Stomach smooth muscle (tissue), 2 donors: ENCODE data around the gene SNX27.
A peak's percentile ranks its signal among the peaks of the same experiment; 100 is the strongest.
"Not testable (repeated sequence)": the region's sequence is repeated elsewhere in the genome, so short reads cannot be mapped to it uniquely, and the experiment has no call there.

Experiments used
- H3K27ac ChIP-seq: one replicate; pipeline ENCODE4 v1.7.0; 2013; ENCODE audit warnings: mild to moderate bottlenecking, low read length, inconsistent platforms
- H3K27me3 ChIP-seq, 2 donors: one replicate each; pipeline ENCODE4 v1.7.0; 2013; ENCODE audit warnings: low read length in 2 of 2; ENCODE audit not compliant: insufficient read depth in 2 of 2, control insufficient read depth in 1 of 2
- H3K36me3 ChIP-seq, 2 donors: one replicate each; pipeline ENCODE4 v1.7.0; 2013; ENCODE audit warnings: low read length in 2 of 2; ENCODE audit not compliant: control insufficient read depth in 2 of 2, insufficient read depth in 2 of 2
- H3K4me1 ChIP-seq: one replicate; pipeline ENCODE4 v1.7.0; 2013; ENCODE audit warnings: low read length; ENCODE audit not compliant: control insufficient read depth, insufficient read depth
- H3K4me3 ChIP-seq, 2 donors: one replicate each; pipeline ENCODE4 v1.7.0; 2013; ENCODE audit warnings: low read length in 2 of 2
- H3K9ac ChIP-seq, 2 donors: one replicate each; pipeline ENCODE4 v1.7.0; 2013; ENCODE audit warnings: low read length in 2 of 2, mild to moderate bottlenecking in 1 of 2
- H3K9me3 ChIP-seq, 2 donors: one replicate each; pipeline ENCODE4 v1.7.0; 2013; ENCODE audit warnings: low read length in 2 of 2; ENCODE audit not compliant: control insufficient read depth in 2 of 2
- donor health status: healthy.
- donor health status: Pancreatic carcinoma.

SNX27 gene

DNA sequence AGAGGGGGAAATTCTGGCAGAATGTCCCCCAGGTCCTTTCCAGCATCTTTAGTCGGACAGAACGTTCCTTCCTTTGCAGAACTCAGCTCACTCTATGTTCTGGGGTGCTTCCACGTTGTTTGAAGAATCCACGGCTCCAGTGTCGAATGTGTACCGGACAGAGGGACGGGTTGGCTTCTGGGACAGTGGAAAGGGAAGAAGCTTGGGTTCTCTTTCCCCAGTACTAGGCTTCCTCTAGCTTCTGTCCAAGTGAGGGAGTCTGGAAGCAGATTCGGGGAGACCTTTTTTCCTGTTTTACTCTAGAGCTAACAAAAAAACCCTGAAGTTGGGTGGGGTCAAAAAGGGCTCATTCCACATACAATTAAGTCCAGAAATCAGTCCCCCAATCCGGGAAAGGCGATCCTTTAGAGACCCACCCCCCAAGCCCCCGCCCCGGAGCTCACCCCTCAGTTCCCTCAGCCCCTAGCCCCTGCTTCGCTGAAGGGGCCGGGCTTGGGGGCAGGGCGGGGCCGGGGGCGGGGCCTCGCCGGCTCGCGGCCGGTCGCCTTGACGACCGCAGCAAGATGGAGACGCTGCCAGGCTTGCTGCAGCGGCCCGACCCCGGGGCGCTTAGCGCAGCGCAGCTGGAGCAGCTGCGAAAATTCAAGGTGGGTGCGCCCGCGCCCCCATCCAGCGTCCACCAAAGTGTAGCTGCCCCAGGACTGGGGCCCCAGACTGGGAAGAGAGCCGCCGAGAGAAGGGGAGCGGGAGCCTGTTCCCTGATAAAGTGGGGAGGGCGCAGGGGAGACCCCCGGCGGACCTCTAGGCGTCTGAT lies 109.3 kb downstream of the SNX27 start, which contains the start of gene RIIAD1:
TSS of gene RIIAD1 (plus strand) at position 549 of the 814 bp plus-strand sequence. CDS start at position 564, 15 bp downstream.
- Histone ChIP-seq H3K9ac (peak within 1 kb of the TSS; percentile 57 to 71), H3K27ac (peak within 1 kb of the TSS; percentile 84), H3K4me3 (peak within 1 kb of the TSS; percentile 65 to 73), H3K36me3 (no peaks in the 10 kb centered on the region), H3K27me3 (peaks cover 4 to 6% of the 10 kb centered on the region in 2 donors), H3K9me3 (no peaks in the 10 kb centered on the region), H3K4me1 (peaks cover 38% of the 10 kb centered on the region)

DNA sequence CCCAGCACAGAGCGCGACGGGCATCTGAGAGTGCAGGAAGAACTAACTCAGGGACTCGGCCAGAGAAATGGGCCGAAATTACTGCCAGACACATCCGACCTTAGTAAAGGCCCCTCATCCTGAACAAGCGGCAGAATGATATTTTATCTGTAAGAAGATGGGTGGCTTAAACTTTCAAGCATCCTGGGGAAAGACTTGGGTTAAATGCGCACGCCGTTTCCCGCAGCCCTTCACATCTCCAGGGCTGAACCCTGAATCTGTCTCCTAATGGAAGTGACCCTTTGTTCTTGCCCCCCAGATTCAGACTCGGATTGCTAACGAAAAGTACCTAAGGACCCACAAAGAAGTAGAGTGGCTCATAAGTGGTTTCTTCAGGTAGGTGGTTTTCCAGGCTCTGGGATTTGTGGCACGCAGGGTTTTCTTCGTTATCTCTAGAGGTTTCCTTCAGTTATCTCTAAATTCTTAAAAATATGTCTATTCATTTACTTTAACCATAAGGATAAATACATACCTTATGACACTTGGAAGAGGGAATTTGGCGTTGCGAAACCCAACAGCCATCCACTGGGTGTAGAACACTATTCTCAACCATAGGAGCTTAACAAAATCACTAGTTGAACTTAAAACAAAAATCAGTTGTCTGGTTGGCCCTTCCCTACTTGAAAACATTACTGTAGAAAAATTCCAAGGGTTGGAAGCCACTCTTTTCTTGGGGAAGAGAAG lies 110.1 kb downstream of the SNX27 start:
- peaks cover 37% of the 10 kb centered on the region for H3K4me1 ChIP-seq
- no peaks in the 10 kb centered on the region for H3K9me3 ChIP-seq
- H3K36me3 ChIP-seq = no peaks in the 10 kb centered on the region
- peaks cover 1 to 4% of the 10 kb centered on the region in 2 donors for H3K27me3 ChIP-seq
- peak overlapping the region; percentile 34 to 60 for H3K9ac ChIP-seq
- peak overlapping the region; percentile 65 to 70 for H3K4me3 ChIP-seq
- H3K27ac ChIP-seq = no peak overlapping the region

DNA sequence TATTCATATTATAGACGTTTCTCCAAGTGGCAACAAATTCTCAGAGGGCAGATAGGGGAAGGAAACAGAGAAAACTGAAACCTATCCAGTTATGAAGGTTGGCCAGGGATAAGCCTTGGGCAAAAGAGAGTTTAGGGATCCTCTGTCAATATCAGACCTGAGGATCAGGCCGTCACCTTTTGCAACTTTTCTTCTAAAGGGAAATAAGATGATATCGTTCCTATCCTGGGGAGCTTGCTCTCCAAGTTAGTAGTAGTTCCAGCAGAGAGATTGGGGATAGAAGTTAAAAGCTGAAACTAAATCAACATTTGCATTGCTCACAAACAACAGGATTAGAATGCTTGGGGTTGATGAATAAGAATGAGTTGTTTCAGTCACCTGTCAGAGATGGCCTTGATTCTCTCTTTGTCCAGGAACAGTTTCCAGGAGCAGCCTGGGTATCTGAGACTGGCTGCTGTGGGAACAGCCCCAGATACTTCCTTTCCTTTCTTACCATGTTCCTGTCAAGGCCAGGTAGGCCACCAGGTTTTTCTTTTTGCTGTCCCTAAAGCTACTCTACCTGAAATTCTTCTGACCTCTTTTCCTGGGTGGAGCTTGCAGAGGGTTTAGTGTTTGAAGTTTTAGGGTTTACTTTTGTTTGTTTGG lies 112.0 kb downstream of the SNX27 start:
- H3K27me3 ChIP-seq = no peaks in the 10 kb centered on the region
- H3K4me1 ChIP-seq = peaks cover 34% of the 10 kb centered on the region
- no peak overlapping the region for H3K4me3 ChIP-seq
- no peaks in the 10 kb centered on the region for H3K9me3 ChIP-seq
- H3K27ac ChIP-seq = no peak overlapping the region
- no peak overlapping the region for H3K9ac ChIP-seq
- no peaks in the 10 kb centered on the region for H3K36me3 ChIP-seq

DNA sequence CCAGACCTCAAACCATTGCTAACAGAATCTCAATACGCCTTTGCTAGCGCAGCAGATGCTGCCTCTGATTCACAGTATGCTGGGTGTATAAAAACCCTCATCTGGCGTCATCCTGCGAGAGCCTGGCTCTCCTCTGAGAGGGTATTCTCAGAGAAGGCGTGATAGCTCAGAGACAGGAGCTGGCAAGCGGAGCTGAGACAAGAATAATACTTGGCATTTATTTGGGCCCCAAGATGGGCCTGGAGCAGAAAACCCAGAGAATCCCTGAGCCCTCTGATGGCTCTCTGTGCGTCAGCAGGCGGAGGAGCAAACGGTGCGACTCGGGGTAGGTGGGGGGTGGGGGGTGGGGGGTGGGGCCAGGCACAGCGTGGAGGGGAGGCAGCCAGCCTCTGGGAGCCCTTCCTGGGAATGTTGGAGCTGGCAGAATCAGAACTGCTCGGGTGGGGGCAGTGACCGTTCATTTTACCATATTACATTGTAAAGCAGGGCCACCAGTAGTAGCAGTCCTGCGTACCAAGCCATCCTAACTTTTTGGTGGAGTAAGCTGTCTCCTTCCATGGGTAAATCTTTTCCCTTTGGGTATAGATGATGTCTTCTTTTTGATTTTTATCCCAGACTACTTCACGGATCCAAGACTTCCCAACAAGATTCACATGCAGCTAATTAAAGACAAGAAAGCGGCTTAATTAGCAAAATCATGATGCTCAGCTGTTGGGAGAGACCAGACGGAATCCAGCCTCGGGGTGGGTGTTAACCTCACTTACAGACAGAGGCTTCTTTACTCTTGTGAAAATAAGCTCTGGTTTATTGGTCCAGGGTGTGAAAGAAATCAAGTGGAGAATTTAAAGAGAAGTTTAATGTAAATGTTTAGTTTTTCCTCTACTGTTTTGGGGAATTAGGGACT lies 116.6 kb downstream of the SNX27 start:
- Histone ChIP-seq H3K4me3 (peak overlapping the region; percentile 21 to 64), H3K9ac (peak overlapping the region; percentile 79 to 85)

DNA sequence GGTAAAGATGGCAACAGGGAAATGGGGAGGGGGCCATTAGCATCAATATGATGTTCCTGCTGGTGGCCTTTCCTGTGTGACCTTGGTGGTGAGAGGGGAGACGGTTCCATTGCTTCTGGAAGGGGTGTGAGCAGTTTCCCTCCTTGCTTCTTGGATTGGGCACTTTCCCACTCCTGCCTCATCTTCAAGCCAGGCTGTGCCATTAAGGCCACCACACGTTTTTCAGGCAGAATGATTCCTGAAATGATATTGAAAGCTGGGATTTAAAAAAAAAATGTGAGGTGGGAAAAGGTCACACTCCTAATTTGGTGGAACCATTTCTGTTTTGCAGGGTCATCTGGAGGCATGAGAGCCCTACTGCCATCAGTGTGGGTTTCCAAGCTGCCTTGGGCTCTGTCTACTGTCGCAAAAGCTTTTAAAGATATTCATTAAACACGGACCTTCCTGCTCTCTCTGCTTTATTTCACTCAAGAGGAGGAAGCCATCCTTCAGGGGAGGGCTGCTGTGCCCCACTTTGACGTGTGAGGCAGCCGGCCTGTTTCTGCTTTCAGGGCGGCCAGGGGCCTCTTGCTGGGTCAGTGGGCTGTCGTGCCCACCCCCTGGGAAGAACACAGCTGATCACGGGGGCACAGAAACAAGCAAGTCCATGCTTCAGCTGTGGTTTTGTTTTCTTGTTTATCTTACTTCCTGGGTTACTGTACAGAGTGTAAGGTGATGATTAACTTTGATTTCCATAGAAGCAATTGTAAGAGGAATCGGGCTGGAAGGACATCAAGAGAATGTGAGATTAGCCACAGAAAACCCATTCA lies 117.5 kb downstream of the SNX27 start:
- no peak overlapping the region for H3K9ac ChIP-seq
- no peaks in the 10 kb centered on the region for H3K9me3 ChIP-seq
- peaks cover 13% of the 10 kb centered on the region for H3K4me1 ChIP-seq
- H3K27ac ChIP-seq = peak overlapping the region; percentile 96
- H3K36me3 ChIP-seq = no peaks in the 10 kb centered on the region
- H3K4me3 ChIP-seq = no peak overlapping the region
- H3K27me3 ChIP-seq = no peaks in the 10 kb centered on the region

More for the DNA sequence above, 116.6 kb downstream of the SNX27 start:
- no peaks in the 10 kb centered on the region for H3K9me3 ChIP-seq
- peaks cover 13% of the 10 kb centered on the region for H3K4me1 ChIP-seq
- no peaks in the 10 kb centered on the region for H3K27me3 ChIP-seq
- H3K27ac ChIP-seq = peak overlapping the region; percentile 96
- no peaks in the 10 kb centered on the region for H3K36me3 ChIP-seq

DNA sequence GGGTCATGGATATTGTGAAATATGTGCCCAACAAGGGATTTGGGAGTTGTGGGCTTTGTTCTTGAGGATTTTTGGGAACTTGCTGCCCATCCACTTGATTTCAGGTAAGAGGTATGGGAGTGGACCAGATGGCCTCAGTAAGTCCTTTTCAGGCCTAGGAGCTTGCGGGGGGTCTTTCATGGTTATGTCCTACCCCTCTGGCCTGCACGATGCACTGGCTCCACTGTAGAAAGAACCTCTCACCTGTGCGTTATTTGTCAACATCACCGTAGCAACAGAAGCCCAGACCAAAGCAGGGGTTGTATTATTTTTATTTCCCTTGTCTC lies 118.1 kb downstream of the SNX27 start:
- no peaks in the 10 kb centered on the region for H3K27me3 ChIP-seq
- H3K36me3 ChIP-seq = no peaks in the 10 kb centered on the region
- no peak overlapping the region for H3K9ac ChIP-seq
- H3K4me3 ChIP-seq = no peak overlapping the region
- no peaks in the 10 kb centered on the region for H3K9me3 ChIP-seq
- H3K27ac ChIP-seq = no peak overlapping the region
- H3K4me1 ChIP-seq = peaks cover 15% of the 10 kb centered on the region

DNA sequence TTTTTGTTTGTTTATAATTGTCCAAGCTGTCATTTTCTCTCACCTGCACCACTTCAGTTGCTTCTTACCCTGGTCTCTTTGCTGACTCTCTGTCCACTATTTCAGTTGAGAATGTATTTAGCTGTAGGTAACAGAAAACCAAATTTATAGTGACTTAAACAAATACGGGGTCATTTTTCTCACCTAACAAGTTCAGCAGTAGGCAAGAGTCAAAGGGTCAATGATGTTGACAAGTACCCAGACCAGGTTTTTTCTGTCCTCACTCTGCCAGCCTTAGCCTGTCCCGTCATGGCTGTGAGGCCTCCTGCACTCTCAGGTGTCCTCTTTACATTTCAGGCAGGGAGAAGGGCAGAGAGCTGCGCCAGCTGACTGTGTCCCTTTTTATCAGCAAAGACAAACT lies 121.3 kb downstream of the SNX27 start:
- no peaks in the 10 kb centered on the region for H3K9me3 ChIP-seq
- H3K27me3 ChIP-seq = no peaks in the 10 kb centered on the region
- H3K4me3 ChIP-seq = no peak overlapping the region
- peaks cover 9% of the 10 kb centered on the region for H3K4me1 ChIP-seq
- H3K9ac ChIP-seq = no peak overlapping the region
- no peak overlapping the region for H3K27ac ChIP-seq
- no peaks in the 10 kb centered on the region for H3K36me3 ChIP-seq

DNA sequence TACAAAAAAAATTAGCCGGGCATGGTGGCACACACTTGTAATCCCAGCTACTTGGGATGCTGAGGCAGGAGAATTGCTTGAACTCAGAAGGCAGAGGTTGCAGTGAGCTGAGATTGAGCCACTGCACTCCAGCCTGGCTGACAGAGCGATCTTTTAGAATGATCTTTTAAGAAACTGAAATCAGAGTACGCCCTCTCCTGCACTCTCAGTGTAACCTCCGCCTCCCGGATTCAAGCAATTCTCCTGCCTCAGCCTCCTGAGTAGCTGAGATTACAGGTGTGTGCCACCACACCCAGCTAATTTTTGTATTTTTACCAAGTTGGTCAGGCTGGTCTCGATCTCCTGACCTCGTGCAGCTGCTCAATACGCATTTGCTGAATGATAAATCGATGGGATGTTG lies 122.1 kb downstream of the SNX27 start:
- not testable (repeated sequence) for H3K27ac ChIP-seq, H3K4me1 ChIP-seq, H3K9ac ChIP-seq, H3K4me3 ChIP-seq, H3K27me3 ChIP-seq, H3K36me3 ChIP-seq, H3K9me3 ChIP-seq

DNA sequence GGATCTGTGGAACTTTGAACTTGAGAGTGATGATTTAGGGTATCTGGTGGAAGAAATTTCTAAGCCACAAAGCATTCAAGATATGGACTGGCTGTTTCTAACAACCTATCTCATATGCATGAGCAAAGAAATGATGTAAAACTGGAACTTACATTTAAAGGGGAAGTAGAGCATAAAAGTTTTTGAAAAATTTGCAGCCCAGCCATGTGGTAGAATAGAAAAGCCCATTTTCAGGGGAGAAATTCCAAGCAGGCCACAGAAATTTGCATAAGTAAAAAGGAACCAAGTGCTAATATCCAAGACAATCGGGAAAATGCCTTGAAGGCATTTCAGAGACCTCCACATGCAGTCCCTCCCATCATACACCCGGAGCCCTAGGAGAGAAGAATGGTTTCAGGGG lies 125.2 kb downstream of the SNX27 start:
- Histone ChIP-seq H3K9ac (no peak overlapping the region), H3K9me3 (no peaks in the 10 kb centered on the region), H3K36me3 (no peaks in the 10 kb centered on the region)

More for the DNA sequence above, 125.2 kb downstream of the SNX27 start:
- Histone ChIP-seq H3K27ac (no peak overlapping the region), H3K4me3 (no peak overlapping the region), H3K4me1 (peaks cover 5% of the 10 kb centered on the region), H3K27me3 (no peaks in the 10 kb centered on the region)
